GM15510 (cell line): ENCODE data around the gene MCM5.

Experiments used
- POLR2A ChIP-seq: IDR thresholded peaks from 3 replicates; pipeline ENCODE4 v1.6.1; 2011; ENCODE audit warnings: borderline replicate concordance; ENCODE audit not compliant: insufficient read length; ENCODE audit errors: extremely low read depth

The MCM5 gene

GRCh38 chr22:35373781-35374180 is 26.2 kb upstream of the MCM5 start:
- TF ChIP-seq POLR2A: no peak

- TF ChIP-seq POLR2A: no peak
Measured at GRCh38 chr22:35375031-35375430, 24.9 kb upstream of the MCM5 start.

GRCh38 chr22:35375526-35375925 is 24.4 kb upstream of the MCM5 start:
- TF ChIP-seq POLR2A: no peak

- no peak for TF ChIP-seq POLR2A
Measured at GRCh38 chr22:35376728-35377472, 23.0 kb upstream of the MCM5 start.

- TF ChIP-seq POLR2A: no peak
Measured at GRCh38 chr22:35377735-35378134, 22.2 kb upstream of the MCM5 start.

- no peak for TF ChIP-seq POLR2A
Measured at GRCh38 chr22:35378621-35379020, 21.3 kb upstream of the MCM5 start.

- no peak for TF ChIP-seq POLR2A
Measured at GRCh38 chr22:35379146-35379993, 20.6 kb upstream of the MCM5 start.

GRCh38 chr22:35380013-35380412 is 19.9 kb upstream of the MCM5 start:
- TF ChIP-seq POLR2A: no peak

GRCh38 chr22:35380537-35381423 is 19.2 kb upstream of the MCM5 start, which contains the start of gene HMOX1:
TSS of gene HMOX1 (plus strand) at chr22:35381096. CDS start at chr22:35381174, 78 bp downstream.
- TF ChIP-seq POLR2A: peak; percentile 96

GRCh38 chr22:35381424-35382009 is 18.4 kb upstream of the MCM5 start:
- TF ChIP-seq POLR2A: no peak

GRCh38 chr22:35383679-35384071 is 16.3 kb upstream of the MCM5 start:
- TF ChIP-seq POLR2A: no peak

GRCh38 chr22:35384527-35384926 is 15.4 kb upstream of the MCM5 start:
- TF ChIP-seq POLR2A: no peak

- TF ChIP-seq POLR2A: no peak
Measured at GRCh38 chr22:35384975-35385588, 14.9 kb upstream of the MCM5 start.

- no peak for TF ChIP-seq POLR2A
Measured at GRCh38 chr22:35386670-35387288, 13.2 kb upstream of the MCM5 start.

GRCh38 chr22:35390933-35391332 is 9.0 kb upstream of the MCM5 start:
- TF ChIP-seq POLR2A: no peak

GRCh38 chr22:35392357-35392756 is 7.6 kb upstream of the MCM5 start:
- TF ChIP-seq POLR2A: no peak
